Transverse colon (tissue), 4 donors: Measurements from ENCODE around the gene GABRD. TPM values are rescaled to one million over a fixed set of nuclear protein-coding genes. Genes with fewer than 3 reads are reported as not detected.
A peak's percentile ranks its signal among the peaks of the same experiment; 100 is the strongest.

Experiments
- DNase-seq: peaks from one replicate; pipeline ENCODE4 v3.0.0-alpha.2; 2019
- H3K27ac ChIP-seq, 4 donors: fragments of 200-600 bp; sonication (generic); 2 replicates each; pipeline ENCODE4 v1.5.1; 2016 to 2018; ENCODE audit warnings: inconsistent platforms in 4 of 4
- H3K27me3 ChIP-seq: fragments of 200-600 bp; sonication (generic); 2 replicates; pipeline ENCODE4 v1.5.1; 2017; ENCODE audit warnings: inconsistent platforms
- H3K36me3 ChIP-seq, 4 donors: fragments of 200-600 bp; sonication (generic); 2 replicates each; pipeline ENCODE4 v1.5.1; 2017 to 2019; ENCODE audit warnings: inconsistent platforms in 4 of 4
- H3K4me1 ChIP-seq, 4 donors: fragments of 200-600 bp; sonication (generic); 2 replicates each; pipeline ENCODE4 v1.5.1; 2017 to 2020; ENCODE audit warnings: inconsistent platforms in 4 of 4
- H3K4me3 ChIP-seq, 4 donors: fragments of 200-600 bp; sonication (generic); 1 replicate in 1 of 4; 2 replicates in 3 of 4; pipeline versions ENCODE4 v1.5.1 to v1.6.1; 2017 to 2019; ENCODE audit warnings: inconsistent platforms in 4 of 4
- H3K9me3 ChIP-seq, 2 donors: fragments of 200-600 bp; sonication (generic); 2 replicates each; pipeline ENCODE4 v1.5.1; 2017 to 2019; ENCODE audit warnings: inconsistent platforms in 2 of 2
- CTCF ChIP-seq, 5 experiments: fragments of 200-600 bp in 3 of 5; fragments of 450-650 bp in 2 of 5; sonication (generic) in 3 of 5; IDR thresholded peaks; 1 replicate in 2 of 5; 2 replicates in 3 of 5; pipeline ENCODE4 v1.5.1; 2016 to 2017; ENCODE audit warnings: antibody characterized with exemption in 5 of 5, inconsistent platforms in 3 of 5, mild to moderate bottlenecking in 2 of 5, moderate library complexity in 1 of 5
- EP300 ChIP-seq: sonication (generic); formaldehyde crosslinking; IDR thresholded peaks from one replicate; pipeline ENCODE4 v1.6.1; 2017; ENCODE audit warnings: antibody characterized with exemption, low read depth
- POLR2A ChIP-seq: fragments of 450-650 bp; IDR thresholded peaks from one replicate; pipeline ENCODE4 v1.6.1; 2016; ENCODE audit warnings: antibody characterized with exemption, mild to moderate bottlenecking, moderate library complexity
- POLR2AphosphoS5 ChIP-seq, 3 donors: sonication (generic); formaldehyde crosslinking; IDR thresholded peaks; one replicate each; pipeline ENCODE4 v1.6.1; 2016; ENCODE audit warnings: antibody characterized with exemption in 3 of 3
- WGBS, 2 donors: methylation state at CpG; one replicate each; pipeline ENCODE4 v1.1.5; 2018; ENCODE audit warnings: low coverage in 1 of 2; 5-methylcytosine and 5-hydroxymethylcytosine counted together
- in situ Hi-C, 4 donors: fragments of 200-750 bp; cut with MboI; loops; one replicate each; pipeline versions ENCODE4 v1.15.0 to v1.15.1; 2017; ENCODE audit warnings: low sequenced_read_pairs in 3 of 4, low pct_ligation_motif_present in 1 of 4, low pct_unique_long_range_greater_than_20kb in 1 of 4
- intact Hi-C: fragments of 100-400 bp; cut with DNase I; formaldehyde crosslinking; loops from one replicate; pipeline ENCODE4 v1.15.1; 2023; ENCODE audit warnings: low total_unique reads
- total RNA-seq, 4 donors: library from RNA; depleted of rRNA; stranded (reverse); fragments of >200 nt; gene quantifications; one replicate each; pipeline ENCODE4 v1.1.0, GENCODE V29; 2016

Gene GABRD
- total RNA-seq, 4 donors from 2014 or later: not detected

- Histone ChIP-seq H3K4me1 (peaks cover 16 to 61% (median 46%) of the 10 kb centered on the region in 4 donors), H3K36me3 (no peaks in the 10 kb centered on the region), H3K27me3 (peaks cover 44% of the 10 kb centered on the region), H3K9me3 (no peaks in the 10 kb centered on the region), H3K27ac (peak overlapping the region; percentile 67 to 87 (median 82)), H3K4me3 (peak overlapping the region; percentile 42 to 78 (median 72))
- no peak for TF ChIP-seq POLR2AphosphoS5 (IDR thresholded peaks at IDR 0.05)
- TF ChIP-seq EP300: no peak
- TF ChIP-seq CTCF (IDR thresholded peaks at IDR 0.05): no peak
- TF ChIP-seq POLR2A: no peak
- no peak for DNase-seq
- WGBS, 2 donors: 0% methylated on average over 6 of the region's 51 CpGs; no CpG with 5 or more reads in 1 of the 2 donors
- in situ Hi-C loops (no loop called here), intact Hi-C loops (no loop called here)
Observed at GRCh38 chr1:2050461-2050792, 31.3 kb downstream of the GABRD start.

- Histone ChIP-seq H3K4me1 (peaks cover 16 to 58% (median 44%) of the 10 kb centered on the region in 4 donors), H3K36me3 (no peaks in the 10 kb centered on the region), H3K27me3 (peaks cover 44% of the 10 kb centered on the region), H3K27ac (peak overlapping the region; percentile 67 to 87 (median 82)), H3K9me3 (no peaks in the 10 kb centered on the region), H3K4me3 (peak overlapping the region; percentile 42 to 78 (median 72))
- in situ Hi-C loops (no loop called here), intact Hi-C loops (no loop called here)
- no peak for DNase-seq
- TF ChIP-seq CTCF (IDR thresholded peaks at IDR 0.05) (no peak), EP300 (no peak), POLR2AphosphoS5 (IDR thresholded peaks at IDR 0.05) (no peak), POLR2A (no peak)
- WGBS, 2 donors: 4 to 5% methylated on average over 4 to 49 of the region's 84 CpGs
Observed at GRCh38 chr1:2050793-2051682, 31.9 kb downstream of the GABRD start.

GRCh38 chr1:2052054-2052679 lies 33.0 kb downstream of the GABRD start:
- intact Hi-C loops: no loop called here
- TF ChIP-seq CTCF (IDR thresholded peaks at IDR 0.05) (no peak), EP300 (no peak), POLR2A (no peak), POLR2AphosphoS5 (IDR thresholded peaks at IDR 0.05) (no peak)
- 69 to 81% methylated on average over 5 to 16 of the region's 16 CpGs for WGBS, 2 donors
- peak overlapping the region in 1 of 4 donors; percentile 75 for H3K4me3 ChIP-seq
- no peaks in the 10 kb centered on the region for H3K9me3 ChIP-seq
- in situ Hi-C loops: no loop called here
- peaks cover 13 to 47% (median 35%) of the 10 kb centered on the region in 4 donors for H3K4me1 ChIP-seq
- H3K27me3 ChIP-seq: peaks cover 34% of the 10 kb centered on the region
- DNase-seq: no peak
- no peaks in the 10 kb centered on the region for H3K36me3 ChIP-seq
- no peak overlapping the region for H3K27ac ChIP-seq

GRCh38 chr1:2052756-2053155 lies 33.6 kb downstream of the GABRD start:
- no peaks in the 10 kb centered on the region for H3K36me3 ChIP-seq
- H3K27me3 ChIP-seq: peaks cover 29% of the 10 kb centered on the region
- no peaks in the 10 kb centered on the region for H3K9me3 ChIP-seq
- DNase-seq: no peak
- H3K4me1 ChIP-seq: peaks cover 7 to 41% (median 30%) of the 10 kb centered on the region in 4 donors
- WGBS, 2 donors: 89% methylated on average over 10 of the region's 10 CpGs; no CpG with 5 or more reads in 1 of the 2 donors
- no peak overlapping the region for H3K27ac ChIP-seq
- TF ChIP-seq POLR2AphosphoS5 (IDR thresholded peaks at IDR 0.05) (no peak), POLR2A (no peak), CTCF (IDR thresholded peaks at IDR 0.05) (no peak), EP300 (no peak)
- intact Hi-C loops: no loop called here
- in situ Hi-C loops: no loop called here
- no peak overlapping the region for H3K4me3 ChIP-seq
